HEK293T (cell line): Measurements from ENCODE around the gene SRRD.

Source experiments
- BHLHE40 ChIP-seq: fragments of 450-650 bp; IDR thresholded peaks from 2 replicates; pipeline ENCODE4 v1.6.1; 2016; ENCODE audit warnings: mild to moderate bottlenecking, moderate library complexity, borderline replicate concordance
- ELF4 ChIP-seq: fragments of 450-650 bp; IDR thresholded peaks from 2 replicates; pipeline ENCODE4 v1.6.1; 2017; ENCODE audit warnings: antibody characterized with exemption
- FOXA1 ChIP-seq: fragments of 450-650 bp; IDR thresholded peaks from 2 replicates; pipeline ENCODE4 v1.6.1; 2016; ENCODE audit warnings: mild to moderate bottlenecking
- FOXK2 ChIP-seq: fragments of 450-650 bp; IDR thresholded peaks from 2 replicates; pipeline ENCODE4 v1.6.1; 2016; ENCODE audit warnings: mild to moderate bottlenecking
- FOXM1 ChIP-seq: fragments of 450-650 bp; IDR thresholded peaks from 2 replicates; pipeline ENCODE4 v1.6.1; 2017; ENCODE audit warnings: mild to moderate bottlenecking, borderline replicate concordance
- HDGF ChIP-seq: fragments of 450-650 bp; IDR thresholded peaks from 2 replicates; pipeline ENCODE4 v1.6.1; 2017; ENCODE audit warnings: antibody characterized with exemption, borderline replicate concordance
- LEF1 ChIP-seq: fragments of 450-650 bp; IDR thresholded peaks from 2 replicates; pipeline ENCODE4 v1.6.1; 2017; ENCODE audit warnings: mild to moderate bottlenecking, borderline replicate concordance
- SP1 ChIP-seq: fragments of 450-650 bp; IDR thresholded peaks from 2 replicates; pipeline ENCODE4 v1.6.1; 2017
- SUZ12 ChIP-seq: fragments of 450-650 bp; IDR thresholded peaks from 2 replicates; pipeline ENCODE4 v1.6.1; 2016; ENCODE audit warnings: mild to moderate bottlenecking
- ZNF384 ChIP-seq: fragments of 450-650 bp; IDR thresholded peaks from 2 replicates; pipeline ENCODE4 v1.6.1; 2016

DNA sequence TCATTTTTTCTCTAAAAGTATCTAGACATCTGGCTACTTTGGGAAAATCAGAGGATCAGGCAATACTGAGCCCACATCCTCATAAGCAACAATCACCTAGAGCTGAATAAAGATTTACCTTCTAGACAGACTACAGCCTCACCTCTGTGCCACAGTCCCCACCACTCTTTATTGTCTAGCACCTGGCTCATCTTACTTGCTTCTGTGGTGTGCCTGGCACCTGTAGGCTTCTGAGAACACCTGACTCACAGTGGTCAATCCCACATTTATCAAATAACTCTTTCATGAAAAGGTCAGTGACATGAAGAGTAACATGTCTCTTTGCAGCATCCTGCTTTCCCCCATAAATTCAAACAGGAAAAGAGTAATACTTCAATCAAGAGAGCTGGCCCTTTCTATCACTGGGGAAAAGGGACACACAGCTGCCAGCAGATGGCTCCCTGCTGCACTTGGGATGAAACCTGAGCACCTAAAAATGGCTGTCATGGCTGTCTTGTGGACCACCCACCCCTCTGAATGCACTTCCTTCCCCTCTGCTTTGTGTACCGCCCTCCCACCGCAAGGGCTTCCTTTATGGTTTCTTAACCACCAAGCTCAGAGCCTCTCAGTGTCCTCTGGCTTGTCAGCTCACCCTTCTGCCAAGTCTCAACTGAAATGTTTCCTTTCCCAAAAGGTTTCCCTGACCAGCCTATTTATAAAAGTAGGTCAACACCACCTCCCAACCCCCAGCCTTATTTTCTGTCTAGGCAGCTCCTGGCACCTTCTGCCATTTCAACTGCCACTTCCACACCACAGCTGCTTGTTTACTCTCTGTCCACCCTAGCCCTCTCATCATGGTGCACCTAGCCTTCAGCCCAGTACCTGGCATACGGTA is 19.2 kb downstream of the SRRD start:
- TF ChIP-seq LEF1 (no peak), SP1 (no peak), FOXA1 (no peak), BHLHE40 (no peak), SUZ12 (no peak), FOXK2 (no peak), ELF4 (no peak), FOXM1 (no peak), ZNF384 (no peak), HDGF (no peak)
